Testis (tissue), 2 donors: ENCODE results near the gene VWA2.

Source experiments
- POLR2A ChIP-seq: fragments of 450-650 bp; IDR thresholded peaks from one replicate; pipeline ENCODE4 v1.6.1; 2017; ENCODE audit warnings: antibody characterized with exemption, mild to moderate bottlenecking, moderate library complexity
- TF ChIP-seq, protein P1 (sequence below), 3 experiments: fragments of 450-650 bp in 2 of 3; fragments of 200-600 bp in 1 of 3; sonication (generic) in 1 of 3; IDR thresholded peaks; one replicate each; pipeline ENCODE4 v1.5.1; 2016 to 2019; ENCODE audit warnings: antibody characterized with exemption in 3 of 3, mild to moderate bottlenecking in 2 of 3, moderate library complexity in 1 of 3

DNA sequence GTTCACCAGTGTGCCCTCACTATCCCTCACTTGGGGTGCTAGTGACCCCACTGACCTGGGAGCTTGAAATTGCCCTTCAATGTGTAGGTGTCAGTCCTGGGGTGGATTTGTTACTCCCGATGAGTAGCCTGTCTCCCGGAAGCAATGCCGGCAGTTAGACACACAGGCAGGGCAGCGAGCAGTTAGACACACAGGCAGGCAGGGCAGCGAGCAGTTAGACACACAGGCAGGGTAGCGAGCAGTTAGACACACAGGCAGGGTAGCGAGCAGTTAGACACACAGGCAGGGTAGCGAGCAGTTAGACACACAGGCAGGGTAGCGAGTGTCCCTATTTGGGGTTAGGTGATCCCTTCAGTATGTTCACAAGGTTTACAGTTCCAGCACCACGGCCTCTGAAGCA, 44.0 kb downstream of the VWA2 start:
- TF ChIP-seq, protein P1, sequence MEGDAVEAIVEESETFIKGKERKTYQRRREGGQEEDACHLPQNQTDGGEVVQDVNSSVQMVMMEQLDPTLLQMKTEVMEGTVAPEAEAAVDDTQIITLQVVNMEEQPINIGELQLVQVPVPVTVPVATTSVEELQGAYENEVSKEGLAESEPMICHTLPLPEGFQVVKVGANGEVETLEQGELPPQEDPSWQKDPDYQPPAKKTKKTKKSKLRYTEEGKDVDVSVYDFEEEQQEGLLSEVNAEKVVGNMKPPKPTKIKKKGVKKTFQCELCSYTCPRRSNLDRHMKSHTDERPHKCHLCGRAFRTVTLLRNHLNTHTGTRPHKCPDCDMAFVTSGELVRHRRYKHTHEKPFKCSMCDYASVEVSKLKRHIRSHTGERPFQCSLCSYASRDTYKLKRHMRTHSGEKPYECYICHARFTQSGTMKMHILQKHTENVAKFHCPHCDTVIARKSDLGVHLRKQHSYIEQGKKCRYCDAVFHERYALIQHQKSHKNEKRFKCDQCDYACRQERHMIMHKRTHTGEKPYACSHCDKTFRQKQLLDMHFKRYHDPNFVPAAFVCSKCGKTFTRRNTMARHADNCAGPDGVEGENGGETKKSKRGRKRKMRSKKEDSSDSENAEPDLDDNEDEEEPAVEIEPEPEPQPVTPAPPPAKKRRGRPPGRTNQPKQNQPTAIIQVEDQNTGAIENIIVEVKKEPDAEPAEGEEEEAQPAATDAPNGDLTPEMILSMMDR (IDR thresholded peaks at IDR 0.05): no peak
- TF ChIP-seq POLR2A: no peak
